ENCODE results near the gene CHRNA10.

CHRNA10 gene, protein sequence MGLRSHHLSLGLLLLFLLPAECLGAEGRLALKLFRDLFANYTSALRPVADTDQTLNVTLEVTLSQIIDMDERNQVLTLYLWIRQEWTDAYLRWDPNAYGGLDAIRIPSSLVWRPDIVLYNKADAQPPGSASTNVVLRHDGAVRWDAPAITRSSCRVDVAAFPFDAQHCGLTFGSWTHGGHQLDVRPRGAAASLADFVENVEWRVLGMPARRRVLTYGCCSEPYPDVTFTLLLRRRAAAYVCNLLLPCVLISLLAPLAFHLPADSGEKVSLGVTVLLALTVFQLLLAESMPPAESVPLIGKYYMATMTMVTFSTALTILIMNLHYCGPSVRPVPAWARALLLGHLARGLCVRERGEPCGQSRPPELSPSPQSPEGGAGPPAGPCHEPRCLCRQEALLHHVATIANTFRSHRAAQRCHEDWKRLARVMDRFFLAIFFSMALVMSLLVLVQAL

DNA sequence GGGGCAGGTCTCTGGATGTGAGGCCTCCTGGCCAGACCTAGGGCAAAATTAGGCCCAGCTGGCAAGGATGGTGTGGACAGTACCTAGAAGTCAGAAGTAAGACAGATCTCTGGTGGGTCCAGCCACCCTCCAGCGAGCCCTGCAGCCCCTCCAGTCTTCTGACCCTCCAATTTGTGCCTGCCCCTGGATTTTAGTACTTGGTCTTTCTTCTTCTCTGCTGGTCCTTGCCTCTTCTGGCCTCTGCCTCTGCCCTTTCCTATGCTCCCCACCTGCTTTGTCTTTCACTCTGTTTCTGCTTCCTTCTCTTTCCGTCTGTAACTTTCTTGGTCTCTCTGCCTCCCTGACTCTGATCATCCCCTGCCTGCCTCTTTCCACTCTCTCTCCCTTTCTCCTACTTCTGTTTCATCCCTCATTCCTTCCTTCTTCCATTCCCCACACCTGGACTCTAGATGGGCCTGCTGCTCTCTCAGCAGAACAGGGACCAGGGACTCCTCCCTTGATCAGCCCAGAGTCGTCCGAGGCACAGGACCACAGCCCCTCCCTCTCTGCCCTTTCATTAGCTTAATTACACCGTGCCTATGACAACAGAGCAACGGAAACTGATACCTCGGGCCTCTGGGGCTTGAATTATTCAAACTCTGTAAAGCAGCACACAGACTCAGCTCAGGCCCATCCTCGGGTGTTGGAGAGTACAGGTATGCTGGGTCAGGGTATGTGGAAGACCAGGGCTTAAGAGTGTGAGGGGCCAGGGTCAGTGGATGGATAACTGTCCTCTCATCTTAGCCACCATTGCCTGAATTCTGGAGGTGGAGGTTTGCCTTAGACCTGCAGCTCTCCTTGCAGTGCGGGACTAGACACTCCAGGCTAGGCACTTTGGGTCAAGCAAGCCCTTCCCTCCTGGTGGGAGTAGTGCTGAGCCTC lies at the start of gene CHRNA10:
Gene CHRNA10 (minus strand): TSS at position 51 of the 921 bp plus-strand sequence. CDS start 72 bp downstream, outside the sequence.
- Histone ChIP-seq H3K36me3 (ENCODE audit: insufficient read depth, low read length) (peaks cover 53% of the 10 kb centered on the region; the same call in 1 of the 2 replicates), H3K4me3 (ENCODE audit: low read length, poor library complexity, severe bottlenecking) (no peak within 1 kb of the TSS), H3K4me1 (ENCODE audit: insufficient read depth, low read length, poor library complexity, severe bottlenecking) (no peaks in the 10 kb centered on the region), H3F3A (ENCODE audit: low read depth) (no peaks in the 10 kb centered on the region), H3K79me2 (ENCODE audit: insufficient read depth, low read length) (no peaks in the 10 kb centered on the region), H4K20me1 (ENCODE audit: insufficient read depth, low read length, poor library complexity, severe bottlenecking) (peaks cover 2% of the 10 kb centered on the region), H3K9ac (ENCODE audit: low read depth, low read length, poor library complexity, severe bottlenecking) (no peak within 1 kb of the TSS), H3K9me3 (ENCODE audit: insufficient read depth, low read depth, low read length) (no peaks in the 10 kb centered on the region), H3K27me3 (ENCODE audit: insufficient read depth, low read length, poor library complexity, severe bottlenecking) (no peaks in the 10 kb centered on the region), H3K9me2 (replicated peaks; ENCODE audit: low read depth, low read length) (no peaks in the 10 kb centered on the region), H2AFZ (ENCODE audit: low read length) (no peak within 1 kb of the TSS), H3K4me2 (ENCODE audit: low read depth, low read length, poor library complexity, severe bottlenecking) (no peak within 1 kb of the TSS)
- TF ChIP-seq, protein P1, sequence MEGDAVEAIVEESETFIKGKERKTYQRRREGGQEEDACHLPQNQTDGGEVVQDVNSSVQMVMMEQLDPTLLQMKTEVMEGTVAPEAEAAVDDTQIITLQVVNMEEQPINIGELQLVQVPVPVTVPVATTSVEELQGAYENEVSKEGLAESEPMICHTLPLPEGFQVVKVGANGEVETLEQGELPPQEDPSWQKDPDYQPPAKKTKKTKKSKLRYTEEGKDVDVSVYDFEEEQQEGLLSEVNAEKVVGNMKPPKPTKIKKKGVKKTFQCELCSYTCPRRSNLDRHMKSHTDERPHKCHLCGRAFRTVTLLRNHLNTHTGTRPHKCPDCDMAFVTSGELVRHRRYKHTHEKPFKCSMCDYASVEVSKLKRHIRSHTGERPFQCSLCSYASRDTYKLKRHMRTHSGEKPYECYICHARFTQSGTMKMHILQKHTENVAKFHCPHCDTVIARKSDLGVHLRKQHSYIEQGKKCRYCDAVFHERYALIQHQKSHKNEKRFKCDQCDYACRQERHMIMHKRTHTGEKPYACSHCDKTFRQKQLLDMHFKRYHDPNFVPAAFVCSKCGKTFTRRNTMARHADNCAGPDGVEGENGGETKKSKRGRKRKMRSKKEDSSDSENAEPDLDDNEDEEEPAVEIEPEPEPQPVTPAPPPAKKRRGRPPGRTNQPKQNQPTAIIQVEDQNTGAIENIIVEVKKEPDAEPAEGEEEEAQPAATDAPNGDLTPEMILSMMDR (conservative IDR thresholded peaks at IDR 0.05; ENCODE audit: low read length) = no peak
- no peak for TF ChIP-seq EZH2phosphoT487 (IDR thresholded peaks at IDR 0.05; ENCODE audit: borderline replicate concordance)

DNA sequence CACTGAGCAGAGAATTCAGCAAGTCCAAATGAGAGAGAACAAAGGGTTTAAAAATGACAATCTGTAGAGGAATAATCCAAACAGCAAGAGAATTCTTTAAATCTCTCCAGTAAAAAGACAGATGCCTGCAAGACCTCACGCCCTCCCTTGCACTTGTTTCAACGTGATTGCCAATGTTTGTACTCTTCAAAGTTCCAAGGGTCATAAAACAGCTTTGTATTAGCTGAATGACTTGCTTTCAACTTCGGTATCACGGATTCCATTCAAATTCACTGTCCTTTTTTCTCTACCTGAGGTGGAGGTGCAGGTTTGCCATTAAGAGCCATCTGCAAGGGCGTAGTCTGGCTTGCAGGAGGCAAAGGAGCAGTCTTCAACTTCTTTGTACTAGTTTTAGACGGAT lies 41.1 kb upstream of the CHRNA10 start:
- Histone ChIP-seq H3K9ac (ENCODE audit: low read depth, low read length, poor library complexity, severe bottlenecking) (no peak overlapping the region), H3K36me3 (ENCODE audit: insufficient read depth, low read length) (peaks cover 94% of the 10 kb centered on the region), H3K4me1 (ENCODE audit: insufficient read depth, low read length, poor library complexity, severe bottlenecking) (no peaks in the 10 kb centered on the region), H3K9me2 (replicated peaks; ENCODE audit: low read depth, low read length) (no peaks in the 10 kb centered on the region), H4K20me1 (ENCODE audit: insufficient read depth, low read length, poor library complexity, severe bottlenecking) (peaks cover 6% of the 10 kb centered on the region), H3K4me2 (ENCODE audit: low read depth, low read length, poor library complexity, severe bottlenecking) (no peak overlapping the region), H3K79me2 (ENCODE audit: insufficient read depth, low read length) (no peaks in the 10 kb centered on the region), H3K9me3 (ENCODE audit: insufficient read depth, low read depth, low read length) (no peaks in the 10 kb centered on the region), H2AFZ (ENCODE audit: low read length) (no peak overlapping the region), H3K27me3 (ENCODE audit: insufficient read depth, low read length, poor library complexity, severe bottlenecking) (no peaks in the 10 kb centered on the region), H3K4me3 (ENCODE audit: low read length, poor library complexity, severe bottlenecking) (no peak overlapping the region), H3F3A (ENCODE audit: low read depth) (no peaks in the 10 kb centered on the region)
- TF ChIP-seq, protein P1 (conservative IDR thresholded peaks at IDR 0.05; ENCODE audit: low read length) = no peak
- TF ChIP-seq EZH2phosphoT487 (IDR thresholded peaks at IDR 0.05; ENCODE audit: borderline replicate concordance) = no peak

- H2AFZ ChIP-seq (ENCODE audit: low read length) = no peak overlapping the region
- H3K36me3 ChIP-seq (ENCODE audit: insufficient read depth, low read length) = peaks cover 94% of the 10 kb centered on the region; the same call in 1 of the 2 replicates
- H3K4me3 ChIP-seq (ENCODE audit: low read length, poor library complexity, severe bottlenecking) = no peak overlapping the region
- no peaks in the 10 kb centered on the region for H3K4me1 ChIP-seq (ENCODE audit: insufficient read depth, low read length, poor library complexity, severe bottlenecking)
- no peaks in the 10 kb centered on the region for H3K9me3 ChIP-seq (ENCODE audit: insufficient read depth, low read depth, low read length)
- H4K20me1 ChIP-seq (ENCODE audit: insufficient read depth, low read length, poor library complexity, severe bottlenecking) = peaks cover 6% of the 10 kb centered on the region
- no peaks in the 10 kb centered on the region for H3K79me2 ChIP-seq (ENCODE audit: insufficient read depth, low read length)
- H3F3A ChIP-seq (ENCODE audit: low read depth) = no peaks in the 10 kb centered on the region
- no peak overlapping the region for H3K4me2 ChIP-seq (ENCODE audit: low read depth, low read length, poor library complexity, severe bottlenecking)
- no peaks in the 10 kb centered on the region for H3K9me2 ChIP-seq (replicated peaks; ENCODE audit: low read depth, low read length)
- TF ChIP-seq, protein P1 (conservative IDR thresholded peaks at IDR 0.05; ENCODE audit: low read length) = no peak
- no peak for TF ChIP-seq EZH2phosphoT487 (IDR thresholded peaks at IDR 0.05; ENCODE audit: borderline replicate concordance)
- no peaks in the 10 kb centered on the region for H3K27me3 ChIP-seq (ENCODE audit: insufficient read depth, low read length, poor library complexity, severe bottlenecking)
- no peak overlapping the region for H3K9ac ChIP-seq (ENCODE audit: low read depth, low read length, poor library complexity, severe bottlenecking)
These were observed 39.5 kb upstream of the CHRNA10 start for GRCh38 chr11:3710485-3711259.
